ENCODE data around the gene ZFAND3. TPM values are rescaled to one million over a fixed set of nuclear protein-coding genes. Genes with fewer than 3 reads are reported as not detected.

ZFAND3 gene
- total RNA-seq, 2 donors from 2014 or later, result 26.1 to 32.0 TPM

DNA sequence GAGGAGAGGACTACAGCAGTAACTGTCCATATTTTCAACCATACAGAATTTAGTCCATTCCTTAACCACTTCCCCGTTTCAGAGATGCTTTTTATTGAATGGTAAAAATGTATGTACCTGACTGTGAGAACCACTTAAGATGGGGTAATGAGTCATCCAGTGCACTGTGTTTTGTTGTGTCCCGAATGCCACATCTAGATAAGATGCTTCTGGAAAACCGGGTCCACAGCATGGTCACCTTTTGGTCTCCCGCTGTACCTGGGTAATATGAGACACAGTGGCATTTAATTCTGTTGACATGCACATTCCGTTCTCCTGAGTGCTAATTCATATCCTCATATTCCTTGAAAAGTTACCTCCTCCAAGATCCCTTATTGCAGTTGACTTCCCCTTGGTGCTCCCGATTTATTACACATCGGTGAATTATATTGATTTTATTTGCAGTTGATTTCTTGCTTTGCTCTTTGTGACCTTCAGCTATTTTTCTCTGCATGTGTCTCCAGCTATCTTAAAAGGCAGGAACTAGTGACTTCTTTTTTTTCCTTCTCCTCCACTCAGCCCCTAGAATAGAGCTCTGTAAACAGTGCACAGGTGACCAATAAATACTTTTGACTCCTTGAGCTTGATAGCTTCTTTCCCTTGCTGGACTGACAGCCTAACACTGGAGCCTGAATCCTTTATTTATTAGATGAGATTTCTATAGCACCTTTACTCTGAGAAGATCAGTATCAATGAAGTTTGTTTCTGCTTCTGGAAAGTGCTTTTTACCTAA is 314.6 kb downstream of the ZFAND3 start:
- no peak for ATAC-seq (replicated peaks)
- Mint-ChIP-seq H3K4me3 (no peak overlapping the region), H3K9me3 (no peaks in the 10 kb centered on the region), H3K27ac (no peak overlapping the region), H3K4me1 (peaks cover 39% of the 10 kb centered on the region), H3K27me3 (no peaks in the 10 kb centered on the region), H3K36me3 (ENCODE audit: low read depth) (peaks cover 14% of the 10 kb centered on the region)

DNA sequence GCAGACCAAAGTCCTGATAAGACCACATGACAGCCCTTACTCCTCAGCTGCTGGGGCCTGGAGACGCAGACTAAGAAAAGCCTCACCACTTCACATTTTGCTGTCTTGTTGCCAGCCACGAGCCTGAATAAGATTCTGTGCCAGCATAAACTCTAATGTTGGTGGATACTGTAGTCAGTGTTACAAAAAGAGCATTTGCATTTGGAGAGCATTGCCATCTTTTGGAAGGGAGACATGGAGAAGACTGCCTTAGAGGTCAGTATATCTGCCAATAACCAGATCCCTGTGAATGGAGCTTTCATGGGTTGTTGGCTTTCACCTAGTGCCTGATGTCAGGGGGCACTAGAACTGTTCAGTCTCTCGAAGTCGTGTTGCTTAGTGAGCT is 315.2 kb downstream of the ZFAND3 start:
- Mint-ChIP-seq H3K4me3 (no peak overlapping the region), H3K27ac (no peak overlapping the region), H3K36me3 (ENCODE audit: low read depth) (peaks cover 14% of the 10 kb centered on the region), H3K27me3 (no peaks in the 10 kb centered on the region), H3K4me1 (peaks cover 42% of the 10 kb centered on the region), H3K9me3 (no peaks in the 10 kb centered on the region)
- no peak for ATAC-seq (replicated peaks)

DNA sequence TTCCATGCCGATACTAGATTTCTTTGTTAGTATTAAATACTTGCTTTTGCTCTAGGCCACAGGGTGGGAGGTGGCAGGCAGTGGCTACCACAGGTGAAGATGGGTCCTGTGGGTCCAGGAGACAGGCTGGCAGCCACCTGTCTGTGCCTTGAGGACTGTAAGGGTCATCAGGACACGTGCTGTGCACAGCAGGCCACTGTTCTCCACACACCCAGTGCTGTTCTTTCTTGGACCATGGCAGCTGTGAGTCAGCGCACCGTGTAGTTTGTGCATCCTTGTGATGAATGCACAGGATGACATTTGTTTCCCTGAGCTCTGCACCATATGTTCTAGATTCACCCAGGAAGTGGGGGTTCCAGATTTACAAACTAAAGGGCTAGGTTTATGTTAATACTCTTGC is 317.0 kb downstream of the ZFAND3 start:
- ATAC-seq (replicated peaks), result no peak
- Mint-ChIP-seq H3K9me3 (no peaks in the 10 kb centered on the region), H3K36me3 (ENCODE audit: low read depth) (peaks cover 20% of the 10 kb centered on the region), H3K27me3 (no peaks in the 10 kb centered on the region), H3K4me1 (peaks cover 36% of the 10 kb centered on the region), H3K4me3 (no peak overlapping the region), H3K27ac (no peak overlapping the region)

DNA sequence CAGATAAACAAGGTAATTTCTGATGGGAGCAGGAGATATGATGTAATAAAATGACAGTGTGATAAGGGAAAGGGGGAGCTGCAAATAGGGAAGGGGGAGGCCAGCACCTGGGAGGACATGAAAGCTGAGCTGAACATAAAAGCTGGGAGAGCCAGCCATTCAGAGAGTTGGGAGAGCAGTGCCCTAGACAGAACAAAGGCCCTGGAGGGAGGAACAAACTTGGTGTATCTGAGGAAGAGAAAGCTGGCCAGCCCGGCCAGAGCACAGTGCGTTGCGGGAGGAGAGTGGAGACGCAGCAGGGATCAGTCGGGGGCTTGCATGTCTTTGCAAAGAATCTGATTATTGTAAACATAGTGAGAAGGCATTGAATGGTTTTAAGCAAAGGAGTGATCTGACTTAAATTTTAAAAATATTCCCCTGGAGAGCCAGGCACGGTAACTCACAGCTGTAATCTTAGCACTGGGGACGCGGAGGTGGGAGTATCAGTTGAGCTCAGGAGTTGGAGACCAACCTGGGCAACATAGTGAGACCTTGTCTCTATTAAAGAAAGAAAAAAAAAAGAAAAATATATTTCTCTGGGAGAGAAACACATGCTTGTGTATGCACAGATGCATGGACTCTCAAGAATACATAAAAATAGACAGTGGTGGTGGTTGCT is 318.2 kb downstream of the ZFAND3 start:
- peaks cover 30% of the 10 kb centered on the region for H3K4me1 Mint-ChIP-seq
- H3K27me3 Mint-ChIP-seq, result no peaks in the 10 kb centered on the region
- ATAC-seq (replicated peaks), result no peak
- H3K36me3 Mint-ChIP-seq (ENCODE audit: low read depth), result peaks cover 20% of the 10 kb centered on the region
- no peak overlapping the region for H3K4me3 Mint-ChIP-seq
- no peak overlapping the region for H3K27ac Mint-ChIP-seq
- no peaks in the 10 kb centered on the region for H3K9me3 Mint-ChIP-seq

DNA sequence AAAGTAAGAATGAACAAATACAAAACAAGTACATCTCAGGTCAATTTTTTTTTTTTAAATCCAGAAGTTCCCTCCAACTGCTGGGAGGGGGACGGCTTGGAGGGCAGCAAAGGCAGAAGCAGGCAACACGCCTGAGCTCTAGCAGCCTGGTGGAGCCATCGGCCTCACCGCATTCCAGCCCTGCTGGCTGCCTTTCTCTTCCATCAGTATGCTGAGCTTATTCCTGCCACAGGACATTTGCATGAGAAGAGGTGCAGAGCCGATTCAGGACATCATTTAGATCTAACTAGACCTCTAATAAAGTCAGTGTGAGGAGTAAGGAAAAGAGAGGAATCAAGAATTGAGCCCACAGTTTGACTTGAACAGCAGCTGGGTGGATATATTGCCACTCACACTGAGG is 318.8 kb downstream of the ZFAND3 start:
- no peak overlapping the region for H3K27ac Mint-ChIP-seq
- H3K36me3 Mint-ChIP-seq (ENCODE audit: low read depth), result peaks cover 15% of the 10 kb centered on the region
- ATAC-seq (replicated peaks), result no peak
- no peak overlapping the region for H3K4me3 Mint-ChIP-seq
- H3K4me1 Mint-ChIP-seq, result peaks cover 30% of the 10 kb centered on the region
- H3K9me3 Mint-ChIP-seq, result no peaks in the 10 kb centered on the region
- no peaks in the 10 kb centered on the region for H3K27me3 Mint-ChIP-seq

DNA sequence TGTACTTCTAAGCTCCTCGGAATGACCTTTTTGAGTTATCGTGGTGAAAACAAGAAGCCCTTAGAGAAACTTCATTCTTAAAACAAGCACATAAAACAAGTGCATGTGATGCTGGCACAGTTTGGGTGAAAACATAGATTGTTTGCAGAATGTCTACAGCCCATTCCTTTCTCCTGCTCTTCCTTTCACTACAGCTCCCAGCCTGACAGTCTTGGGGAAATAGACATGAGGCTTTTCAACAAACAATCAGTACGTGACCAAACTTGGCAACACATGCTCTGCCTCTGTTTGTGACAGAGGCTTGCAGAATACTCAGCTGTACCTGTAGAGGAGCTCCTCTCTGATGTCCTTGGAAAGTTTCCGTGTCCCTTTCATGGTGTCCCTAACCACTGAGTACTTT is 321.6 kb downstream of the ZFAND3 start:
- H3K36me3 Mint-ChIP-seq (ENCODE audit: low read depth), result peaks cover 12% of the 10 kb centered on the region
- ATAC-seq (replicated peaks), result no peak
- no peaks in the 10 kb centered on the region for H3K27me3 Mint-ChIP-seq

DNA sequence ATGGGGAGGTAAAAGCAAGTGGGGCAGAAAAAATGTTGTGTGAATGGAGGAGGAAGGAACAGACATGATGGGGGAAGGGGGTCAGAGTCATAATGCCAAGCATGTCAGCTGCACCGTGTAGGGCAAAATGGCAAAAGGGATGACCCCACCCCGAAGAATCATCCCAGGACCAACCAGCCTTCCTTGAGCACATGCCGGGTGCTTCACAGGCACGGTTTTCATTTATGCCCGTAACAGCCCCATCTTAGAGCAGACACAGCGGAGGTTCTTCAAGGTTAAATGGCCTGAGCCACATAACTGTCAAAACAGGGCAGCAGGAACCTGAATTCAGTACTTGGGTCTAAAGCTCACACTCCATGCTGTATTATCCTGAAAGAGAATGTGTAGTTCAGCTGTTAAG is 322.2 kb downstream of the ZFAND3 start:
- no peak for ATAC-seq (replicated peaks)
- H3K9me3 Mint-ChIP-seq, result no peaks in the 10 kb centered on the region
- peaks cover 35% of the 10 kb centered on the region for H3K4me1 Mint-ChIP-seq
- H3K4me3 Mint-ChIP-seq, result no peak overlapping the region
- no peak overlapping the region for H3K27ac Mint-ChIP-seq
- peaks cover 12% of the 10 kb centered on the region for H3K36me3 Mint-ChIP-seq (ENCODE audit: low read depth)
- no peaks in the 10 kb centered on the region for H3K27me3 Mint-ChIP-seq

More for the DNA sequence above, 321.6 kb downstream of the ZFAND3 start:
- no peak overlapping the region for H3K4me3 Mint-ChIP-seq
- peaks cover 31% of the 10 kb centered on the region for H3K4me1 Mint-ChIP-seq
- H3K27ac Mint-ChIP-seq, result no peak overlapping the region
- H3K9me3 Mint-ChIP-seq, result no peaks in the 10 kb centered on the region

DNA sequence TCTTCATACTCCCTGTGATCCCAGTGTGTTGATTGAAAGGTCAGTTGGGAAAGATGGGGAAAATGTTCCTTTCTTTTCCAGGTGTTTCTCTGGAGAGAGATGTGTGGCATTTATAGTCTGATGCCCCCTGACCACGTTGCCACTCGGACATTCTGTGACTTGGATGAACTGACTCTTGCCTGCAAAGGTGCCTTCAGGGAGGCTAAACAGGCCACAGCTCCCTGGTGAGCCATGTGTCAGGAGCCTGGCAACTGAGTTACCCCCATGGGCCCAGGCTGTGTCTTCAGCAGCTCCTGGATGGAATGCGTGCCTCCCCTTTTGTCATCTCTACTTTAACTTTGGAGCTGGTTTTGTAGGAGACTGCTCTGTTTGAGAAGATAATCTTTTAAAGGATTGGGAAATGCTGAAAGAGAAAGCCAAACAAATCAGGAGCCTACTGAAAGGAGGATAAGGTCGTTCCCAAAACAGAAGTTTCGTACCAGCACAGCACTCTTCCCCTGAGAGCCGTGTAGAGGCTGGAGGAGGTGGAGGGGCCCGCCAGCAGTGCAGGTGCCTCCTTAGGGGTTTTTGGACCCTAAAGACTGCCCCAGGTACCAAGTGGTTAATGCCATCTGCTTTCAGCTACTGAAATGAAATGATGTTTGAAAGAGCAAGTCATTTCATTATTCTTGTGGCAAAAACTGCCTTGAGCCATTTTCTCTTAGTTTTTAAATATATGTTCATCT is 322.8 kb downstream of the ZFAND3 start:
- Mint-ChIP-seq H3K9me3 (no peaks in the 10 kb centered on the region), H3K36me3 (ENCODE audit: low read depth) (peaks cover 13% of the 10 kb centered on the region), H3K27me3 (no peaks in the 10 kb centered on the region), H3K4me1 (peaks cover 31% of the 10 kb centered on the region), H3K27ac (no peak overlapping the region), H3K4me3 (no peak overlapping the region)
- ATAC-seq (replicated peaks), result no peak

DNA sequence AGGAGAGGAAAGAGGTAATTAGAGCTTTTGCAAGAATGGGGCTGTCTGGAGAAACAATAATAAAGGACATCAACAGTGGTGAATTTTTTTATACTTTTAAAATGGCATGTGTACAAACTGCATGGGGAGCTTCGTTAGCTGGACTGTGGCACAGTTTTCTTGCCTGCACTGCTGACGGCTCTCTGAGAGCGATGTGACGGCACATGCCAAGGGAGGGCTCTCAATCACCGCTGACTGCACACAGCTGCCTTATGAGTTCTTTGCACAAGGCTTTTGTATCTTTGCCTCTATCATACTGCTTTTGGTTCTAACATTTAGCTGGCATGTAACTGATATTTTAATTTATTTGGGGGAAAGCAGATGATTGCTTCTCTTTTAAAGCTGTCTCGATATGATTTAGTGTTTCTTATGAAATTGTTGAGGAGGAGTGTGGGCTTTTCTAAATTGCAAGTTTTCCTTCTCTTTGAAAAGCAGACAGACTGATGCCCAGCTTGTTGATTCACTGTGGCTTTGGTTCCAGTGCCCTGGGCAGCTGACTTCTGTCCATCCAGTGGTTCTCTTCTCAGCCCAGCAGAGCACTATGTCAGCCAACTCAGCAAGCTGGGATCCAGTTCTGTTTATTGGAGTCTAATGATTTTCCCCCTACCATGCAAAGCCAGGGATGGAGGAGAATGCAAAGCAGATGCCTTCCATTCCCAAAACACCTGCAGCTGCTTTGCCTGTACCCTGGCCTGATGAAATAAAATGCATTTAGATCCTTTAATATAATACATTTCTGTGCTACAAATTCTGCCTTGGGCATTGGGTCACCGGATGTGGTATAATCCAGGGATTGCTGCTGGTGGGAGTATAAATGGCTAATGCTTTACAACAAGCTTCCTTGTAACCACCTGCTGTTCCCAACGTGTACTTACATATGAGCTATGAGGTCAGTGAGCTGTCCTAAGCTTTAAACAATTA is 323.9 kb downstream of the ZFAND3 start:
- Mint-ChIP-seq H3K27ac (no peak overlapping the region), H3K4me1 (peaks cover 31% of the 10 kb centered on the region), H3K27me3 (no peaks in the 10 kb centered on the region), H3K4me3 (no peak overlapping the region), H3K36me3 (ENCODE audit: low read depth) (peaks cover 19% of the 10 kb centered on the region), H3K9me3 (no peaks in the 10 kb centered on the region)
- ATAC-seq (replicated peaks), result no peak

DNA sequence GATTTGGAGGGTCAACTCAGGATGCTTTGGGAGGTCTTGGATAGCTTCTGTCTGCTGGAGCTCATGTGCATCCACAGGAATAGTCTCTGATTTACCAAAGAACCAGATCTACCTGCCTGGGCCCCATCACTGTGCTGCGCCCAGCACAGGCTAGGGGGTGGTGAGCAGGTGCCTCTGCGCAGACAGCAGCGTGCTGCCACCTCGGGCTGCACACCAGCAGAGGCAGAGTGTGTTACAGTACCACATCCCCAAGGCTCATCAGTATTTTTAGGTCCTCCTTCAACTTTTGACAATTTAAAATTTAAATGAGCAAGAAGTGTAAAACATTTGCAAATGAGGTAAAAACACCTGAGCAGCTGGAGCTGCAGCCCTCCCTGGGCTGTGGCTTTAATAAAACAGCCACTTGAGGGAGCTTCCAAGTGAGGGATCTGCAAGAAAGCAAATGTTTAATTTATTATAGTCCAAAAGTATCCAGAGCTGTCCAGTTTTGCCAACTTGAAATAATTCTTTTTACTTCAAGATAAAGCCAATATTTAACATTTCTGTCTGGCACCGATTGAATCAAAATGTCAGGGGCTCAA is 324.9 kb downstream of the ZFAND3 start:
- Mint-ChIP-seq H3K4me3 (no peak overlapping the region), H3K27ac (no peak overlapping the region), H3K4me1 (peaks cover 22% of the 10 kb centered on the region), H3K9me3 (no peaks in the 10 kb centered on the region), H3K36me3 (ENCODE audit: low read depth) (peaks cover 19% of the 10 kb centered on the region), H3K27me3 (no peaks in the 10 kb centered on the region)
- no peak for ATAC-seq (replicated peaks)

DNA sequence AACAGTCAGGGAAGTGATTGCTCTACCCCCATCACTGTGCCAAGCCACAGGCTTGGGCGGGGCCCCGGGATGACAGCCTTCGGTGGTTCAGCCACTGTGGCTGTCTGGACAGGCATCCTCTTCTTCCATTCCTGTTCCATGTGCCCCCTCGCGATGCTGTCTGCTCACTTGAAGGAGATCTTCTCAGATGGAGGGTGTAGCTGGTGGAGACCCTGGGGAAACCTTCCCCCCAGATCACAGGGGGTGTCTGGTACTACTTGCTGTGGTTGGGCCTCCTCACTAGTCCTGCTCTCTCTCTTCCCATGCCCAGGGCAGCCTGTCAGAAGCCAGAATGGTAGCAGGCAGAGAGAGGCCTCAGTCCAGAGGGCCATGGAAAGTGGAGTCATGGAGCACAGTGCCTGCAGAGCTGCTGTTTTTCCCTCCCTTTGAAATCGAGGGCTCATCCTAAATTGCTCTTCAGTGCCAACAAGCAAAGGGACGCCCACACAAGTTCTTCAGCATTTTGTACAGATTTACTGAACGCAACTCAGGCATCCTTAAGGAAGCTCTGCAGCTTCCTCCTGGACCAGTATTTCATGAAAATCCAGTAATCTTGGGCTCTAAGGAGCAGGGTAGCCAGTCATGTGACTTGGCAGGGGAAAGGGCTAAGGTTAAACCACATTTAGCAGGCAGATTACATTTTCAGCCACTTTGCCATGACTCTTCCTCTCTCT is 326.6 kb downstream of the ZFAND3 start:
- H3K9me3 Mint-ChIP-seq, result no peaks in the 10 kb centered on the region
- ATAC-seq (replicated peaks), result no peak
- H3K27me3 Mint-ChIP-seq, result no peaks in the 10 kb centered on the region
- H3K36me3 Mint-ChIP-seq (ENCODE audit: low read depth), result peaks cover 22% of the 10 kb centered on the region
- peaks cover 20% of the 10 kb centered on the region for H3K4me1 Mint-ChIP-seq
- H3K27ac Mint-ChIP-seq, result no peak overlapping the region
- no peak overlapping the region for H3K4me3 Mint-ChIP-seq

DNA sequence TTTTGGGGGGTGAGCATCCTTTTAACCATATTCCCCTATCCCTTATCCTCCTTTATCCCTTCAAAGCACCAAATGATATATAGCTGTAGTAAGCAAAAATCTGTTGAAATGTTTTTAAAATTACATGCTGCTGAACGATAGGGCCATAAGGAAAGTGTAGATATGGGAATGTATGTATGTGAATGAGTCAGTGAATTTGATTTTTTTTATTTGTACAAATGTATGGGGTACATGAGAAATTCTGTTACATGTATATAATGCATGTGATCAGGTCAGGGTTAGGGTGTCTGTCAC is 327.2 kb downstream of the ZFAND3 start:
- Mint-ChIP-seq H3K4me3 (no peak overlapping the region), H3K9me3 (no peaks in the 10 kb centered on the region), H3K27ac (no peak overlapping the region), H3K27me3 (no peaks in the 10 kb centered on the region), H3K4me1 (peaks cover 18% of the 10 kb centered on the region), H3K36me3 (ENCODE audit: low read depth) (peaks cover 17% of the 10 kb centered on the region)
- ATAC-seq (replicated peaks), result no peak

DNA sequence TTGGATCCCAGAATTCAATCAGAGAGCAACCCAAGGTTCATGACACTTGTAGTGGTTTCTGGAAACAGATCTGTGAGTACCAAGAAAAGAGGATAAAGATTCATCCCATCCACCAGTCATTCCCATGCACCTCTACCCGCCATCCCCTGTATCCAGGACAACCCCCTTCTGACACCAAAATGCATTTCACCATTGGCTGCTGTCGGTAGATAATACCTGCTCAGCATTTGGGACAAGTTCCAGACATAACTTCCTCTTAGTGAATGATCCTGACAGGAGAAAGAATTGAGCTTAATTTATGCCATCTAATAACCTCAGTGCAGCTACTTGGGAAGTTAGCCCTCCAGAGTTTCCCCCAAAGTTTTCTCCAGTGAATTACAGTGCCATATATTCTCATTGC is 329.1 kb downstream of the ZFAND3 start:
- Mint-ChIP-seq H3K36me3 (ENCODE audit: low read depth) (peaks cover 30% of the 10 kb centered on the region), H3K4me1 (peaks cover 18% of the 10 kb centered on the region), H3K27me3 (no peaks in the 10 kb centered on the region), H3K27ac (peak overlapping the region; percentile 54), H3K4me3 (no peak overlapping the region), H3K9me3 (no peaks in the 10 kb centered on the region)
- no peak for ATAC-seq (replicated peaks)

Measured in activated T-helper 17 cell treated with anti-CD3 and anti-CD28 coated beads, Interleukin-2, amount 50 U/mL, for 72 hours (primary cell).